Transverse colon (tissue), 4 donors: Measurements from ENCODE around the gene CDC16. TPM values are rescaled to one million over a fixed set of nuclear protein-coding genes. Genes with fewer than 3 reads are reported as not detected.

Experiments used
- DNase-seq: peaks from one replicate; pipeline ENCODE4 v3.0.0-alpha.2; 2019
- H3K27ac ChIP-seq, 4 donors: fragments of 200-600 bp; sonication (generic); 2 replicates each; pipeline ENCODE4 v1.5.1; 2016 to 2018; ENCODE audit warnings: inconsistent platforms in 4 of 4
- H3K27me3 ChIP-seq: fragments of 200-600 bp; sonication (generic); 2 replicates; pipeline ENCODE4 v1.5.1; 2017; ENCODE audit warnings: inconsistent platforms
- H3K36me3 ChIP-seq, 4 donors: fragments of 200-600 bp; sonication (generic); 2 replicates each; pipeline ENCODE4 v1.5.1; 2017 to 2019; ENCODE audit warnings: inconsistent platforms in 4 of 4
- H3K4me1 ChIP-seq, 4 donors: fragments of 200-600 bp; sonication (generic); 2 replicates each; pipeline ENCODE4 v1.5.1; 2017 to 2020; ENCODE audit warnings: inconsistent platforms in 4 of 4
- H3K4me3 ChIP-seq, 4 donors: fragments of 200-600 bp; sonication (generic); 1 replicate in 1 of 4; 2 replicates in 3 of 4; pipeline versions ENCODE4 v1.5.1 to v1.6.1; 2017 to 2019; ENCODE audit warnings: inconsistent platforms in 4 of 4
- H3K9me3 ChIP-seq, 2 donors: fragments of 200-600 bp; sonication (generic); 2 replicates each; pipeline ENCODE4 v1.5.1; 2017 to 2019; ENCODE audit warnings: inconsistent platforms in 2 of 2
- EP300 ChIP-seq: sonication (generic); formaldehyde crosslinking; IDR thresholded peaks from one replicate; pipeline ENCODE4 v1.6.1; 2017; ENCODE audit warnings: antibody characterized with exemption, low read depth
- POLR2A ChIP-seq: fragments of 450-650 bp; IDR thresholded peaks from one replicate; pipeline ENCODE4 v1.6.1; 2016; ENCODE audit warnings: antibody characterized with exemption, mild to moderate bottlenecking, moderate library complexity
- POLR2AphosphoS5 ChIP-seq, 3 donors: sonication (generic); formaldehyde crosslinking; IDR thresholded peaks; one replicate each; pipeline ENCODE4 v1.6.1; 2016; ENCODE audit warnings: antibody characterized with exemption in 3 of 3
- WGBS, 2 donors: methylation state at CpG; one replicate each; pipeline ENCODE4 v1.1.5; 2018; ENCODE audit warnings: low coverage in 1 of 2; 5-methylcytosine and 5-hydroxymethylcytosine counted together
- in situ Hi-C, 4 donors: fragments of 200-750 bp; cut with MboI; loops; one replicate each; pipeline versions ENCODE4 v1.15.0 to v1.15.1; 2017; ENCODE audit warnings: low sequenced_read_pairs in 3 of 4, low pct_ligation_motif_present in 1 of 4, low pct_unique_long_range_greater_than_20kb in 1 of 4
- intact Hi-C: fragments of 100-400 bp; cut with DNase I; formaldehyde crosslinking; loops from one replicate; pipeline ENCODE4 v1.15.1; 2023; ENCODE audit warnings: low total_unique reads
- total RNA-seq, 4 donors: library from RNA; depleted of rRNA; stranded (reverse); fragments of >200 nt; gene quantifications; one replicate each; pipeline ENCODE4 v1.1.0, GENCODE V29; 2016
- TF ChIP-seq, protein P1 (sequence below), 5 experiments: fragments of 200-600 bp in 3 of 5; fragments of 450-650 bp in 2 of 5; sonication (generic) in 3 of 5; IDR thresholded peaks; 1 replicate in 2 of 5; 2 replicates in 3 of 5; pipeline ENCODE4 v1.5.1; 2016 to 2017; ENCODE audit warnings: antibody characterized with exemption in 5 of 5, inconsistent platforms in 3 of 5, mild to moderate bottlenecking in 2 of 5, moderate library complexity in 1 of 5

Gene CDC16, protein sequence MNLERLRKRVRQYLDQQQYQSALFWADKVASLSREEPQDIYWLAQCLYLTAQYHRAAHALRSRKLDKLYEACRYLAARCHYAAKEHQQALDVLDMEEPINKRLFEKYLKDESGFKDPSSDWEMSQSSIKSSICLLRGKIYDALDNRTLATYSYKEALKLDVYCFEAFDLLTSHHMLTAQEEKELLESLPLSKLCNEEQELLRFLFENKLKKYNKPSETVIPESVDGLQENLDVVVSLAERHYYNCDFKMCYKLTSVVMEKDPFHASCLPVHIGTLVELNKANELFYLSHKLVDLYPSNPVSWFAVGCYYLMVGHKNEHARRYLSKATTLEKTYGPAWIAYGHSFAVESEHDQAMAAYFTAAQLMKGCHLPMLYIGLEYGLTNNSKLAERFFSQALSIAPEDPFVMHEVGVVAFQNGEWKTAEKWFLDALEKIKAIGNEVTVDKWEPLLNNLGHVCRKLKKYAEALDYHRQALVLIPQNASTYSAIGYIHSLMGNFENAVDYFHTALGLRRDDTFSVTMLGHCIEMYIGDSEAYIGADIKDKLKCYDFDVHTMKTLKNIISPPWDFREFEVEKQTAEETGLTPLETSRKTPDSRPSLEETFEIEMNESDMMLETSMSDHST
- 10 to 100 TPM; 34.8 to 75.4 (median 56.1) TPM for total RNA-seq

DNA sequence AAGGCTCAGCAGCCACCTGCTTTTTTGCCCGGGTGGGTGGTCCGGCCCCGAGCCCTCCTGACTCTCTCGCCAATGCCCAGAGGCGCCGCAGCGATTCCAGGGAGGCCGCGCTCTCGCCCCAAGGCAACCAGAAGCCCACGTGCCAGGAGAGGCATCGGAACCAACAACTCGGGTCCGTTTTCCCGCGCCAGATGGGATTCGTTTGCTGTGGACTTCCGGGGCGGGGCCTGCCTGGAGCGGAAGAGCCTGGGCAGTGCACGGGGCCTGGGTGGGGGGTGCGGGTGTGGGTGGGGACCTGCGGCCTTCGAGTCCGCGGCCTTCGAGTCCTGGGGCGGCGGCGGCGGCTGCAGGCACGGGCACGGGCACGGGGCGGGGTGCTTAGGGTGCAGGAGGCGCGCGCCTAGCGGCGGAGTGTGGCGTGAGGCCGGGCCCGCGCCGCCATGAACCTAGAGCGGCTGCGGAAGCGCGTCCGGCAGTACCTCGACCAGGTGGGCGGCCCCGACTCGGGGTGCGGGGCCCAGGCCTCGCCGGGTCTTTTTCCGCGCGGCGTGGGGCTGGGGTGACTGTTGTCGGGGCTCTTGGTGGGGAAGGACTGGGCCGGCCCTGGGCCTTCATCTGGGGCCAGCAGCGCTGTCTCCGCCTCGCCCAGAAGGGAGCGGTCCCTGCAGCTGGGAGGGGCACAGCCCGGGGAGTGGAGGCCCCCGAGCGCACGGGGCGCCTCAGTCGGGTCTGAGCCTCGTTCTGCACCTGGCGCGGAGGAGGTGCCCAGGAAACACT lies at the start of gene CDC16:
TSS of gene CDC16 (plus strand) at position 253 of the 777 bp plus-strand sequence. CDS start at position 441, 188 bp downstream.
- in situ Hi-C loops, result no loop called here
- Histone ChIP-seq H3K27ac (peak within 1 kb of the TSS; percentile 92 to 95 (median 94)), H3K4me1 (peaks cover 7 to 16% (median 9%) of the 10 kb centered on the region in 4 donors), H3K27me3 (peaks cover 8% of the 10 kb centered on the region), H3K9me3 (no peaks in the 10 kb centered on the region), H3K4me3 (peak within 1 kb of the TSS; percentile 70 to 89 (median 76)), H3K36me3 (peaks cover 0 to 27% (median 12%) of the 10 kb centered on the region in 4 donors)
- WGBS, 2 donors, result 0% methylated on average over 59 of the region's 76 CpGs; no CpG with 5 or more reads in 1 of the 2 donors
- intact Hi-C loops, result no loop called here
- TF ChIP-seq, protein P1, sequence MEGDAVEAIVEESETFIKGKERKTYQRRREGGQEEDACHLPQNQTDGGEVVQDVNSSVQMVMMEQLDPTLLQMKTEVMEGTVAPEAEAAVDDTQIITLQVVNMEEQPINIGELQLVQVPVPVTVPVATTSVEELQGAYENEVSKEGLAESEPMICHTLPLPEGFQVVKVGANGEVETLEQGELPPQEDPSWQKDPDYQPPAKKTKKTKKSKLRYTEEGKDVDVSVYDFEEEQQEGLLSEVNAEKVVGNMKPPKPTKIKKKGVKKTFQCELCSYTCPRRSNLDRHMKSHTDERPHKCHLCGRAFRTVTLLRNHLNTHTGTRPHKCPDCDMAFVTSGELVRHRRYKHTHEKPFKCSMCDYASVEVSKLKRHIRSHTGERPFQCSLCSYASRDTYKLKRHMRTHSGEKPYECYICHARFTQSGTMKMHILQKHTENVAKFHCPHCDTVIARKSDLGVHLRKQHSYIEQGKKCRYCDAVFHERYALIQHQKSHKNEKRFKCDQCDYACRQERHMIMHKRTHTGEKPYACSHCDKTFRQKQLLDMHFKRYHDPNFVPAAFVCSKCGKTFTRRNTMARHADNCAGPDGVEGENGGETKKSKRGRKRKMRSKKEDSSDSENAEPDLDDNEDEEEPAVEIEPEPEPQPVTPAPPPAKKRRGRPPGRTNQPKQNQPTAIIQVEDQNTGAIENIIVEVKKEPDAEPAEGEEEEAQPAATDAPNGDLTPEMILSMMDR (IDR thresholded peaks at IDR 0.05), result peak in 3 of 5 experiments; percentile 25 to 73 (median 43)
- TF ChIP-seq POLR2AphosphoS5 (IDR thresholded peaks at IDR 0.05) (peak; percentile 5 to 68 (median 65)), POLR2A (peak; percentile 80), EP300 (no peak)
- peak; percentile 95 for DNase-seq

- DNase-seq, result no peak
- in situ Hi-C loops, result no loop called here
- intact Hi-C loops, result no loop called here
- Histone ChIP-seq H3K9me3 (peaks cover 0 to 6% of the 10 kb centered on the region in 2 donors), H3K27me3 (no peaks in the 10 kb centered on the region), H3K4me3 (no peak overlapping the region), H3K27ac (no peak overlapping the region), H3K36me3 (no peaks in the 10 kb centered on the region), H3K4me1 (no peaks in the 10 kb centered on the region)
- 83% methylated on average over 15 of the region's 15 CpGs; no CpG with 5 or more reads in 1 of the 2 donors for WGBS, 2 donors
- TF ChIP-seq EP300 (no peak), POLR2A (no peak), POLR2AphosphoS5 (IDR thresholded peaks at IDR 0.05) (no peak)
- TF ChIP-seq, protein P1 (IDR thresholded peaks at IDR 0.05), result no peak
Measured at GRCh38 chr13:114185182-114185971, 49.3 kb upstream of the CDC16 start.

- WGBS, 2 donors, result 82 to 88% methylated on average over 4 to 5 of the region's 5 CpGs
- no peak overlapping the region for H3K27ac ChIP-seq
- no peaks in the 10 kb centered on the region for H3K4me1 ChIP-seq
- H3K4me3 ChIP-seq, result no peak overlapping the region
- peaks cover 0 to 3% of the 10 kb centered on the region in 2 donors for H3K9me3 ChIP-seq
- DNase-seq, result no peak
- H3K36me3 ChIP-seq, result no peaks in the 10 kb centered on the region
- peaks cover 3% of the 10 kb centered on the region for H3K27me3 ChIP-seq
- TF ChIP-seq, protein P1 (IDR thresholded peaks at IDR 0.05), result no peak
- TF ChIP-seq POLR2A (no peak), EP300 (no peak)
- intact Hi-C loops, result no loop called here
- in situ Hi-C loops, result no loop called here
Measured at GRCh38 chr13:114194853-114195252, 39.8 kb upstream of the CDC16 start.
